SK-N-SH (cell line): ENCODE measurements around the gene NOC2L. TPM values are rescaled to one million over a fixed set of nuclear protein-coding genes. Genes with fewer than 3 reads are reported as not detected.

Experiments
- CTCF ChIA-PET: fragments of 300-600, 350-600 bp; formaldehyde crosslinking; extraction: SDS; loops from one replicate; lab custom pipeline; 2021; lab: Yijun Ruan, JAX
- POLR2A ChIA-PET: fragments of 350-600 bp; sonication (Branson Sonifier 250); formaldehyde crosslinking; extraction: SDS; loops from one replicate; lab custom pipeline; 2020; ENCODE audit warnings: antibody characterized with exemption, inconsistent platforms; lab: Yijun Ruan, JAX
- DNase-seq: peaks from one replicate; pipeline ENCODE4 v3.0.0; 2012
- H2AFZ ChIP-seq: fragments of 200-600 bp; sonication (generic); 2 replicates; pipeline ENCODE4 v1.8.1; 2016; ENCODE audit warnings: antibody characterized with exemption, mild to moderate bottlenecking, low read depth
- H3F3A ChIP-seq: fragments of 200-600 bp; sonication (generic); replicated peaks from 2 replicates; pipeline ENCODE3; 2016; ENCODE audit warnings: antibody characterized with exemption, mild to moderate bottlenecking; ENCODE audit not compliant: insufficient read depth
- H3K27ac ChIP-seq, 2 experiments: fragments of 200-500 bp in 1 of 2; fragments of 200-600 bp in 1 of 2; sonication (Bioruptor generic) in 1 of 2; sonication (generic), shearing (Covaris generic) in 1 of 2; 2 replicates each; pipeline versions ENCODE4 v1.5.1 to v1.6.1; 2014 to 2016; ENCODE audit warnings: low read depth in 2 of 2, inconsistent platforms in 1 of 2, low read length in 1 of 2, mild to moderate bottlenecking in 1 of 2, mixed read lengths in 1 of 2
- H3K27me3 ChIP-seq: fragments of 200-600 bp; sonication (generic), shearing (Covaris generic); 2 replicates; pipeline ENCODE4 v1.6.1; 2016; ENCODE audit warnings: mixed run types; ENCODE audit not compliant: insufficient read depth
- H3K36me3 ChIP-seq, 2 experiments: fragments of 200-500 bp in 1 of 2; fragments of 200-600 bp in 1 of 2; sonication (Bioruptor generic) in 1 of 2; sonication (generic) in 1 of 2; replicated peaks in 1 of 2; 2 replicates each; pipeline versions ENCODE3 to v1.5.1; 2014 to 2016; ENCODE audit warnings: low read length in 1 of 2, mild to moderate bottlenecking in 1 of 2; ENCODE audit not compliant: insufficient read depth in 2 of 2, control insufficient read depth in 1 of 2
- H3K4me1 ChIP-seq, 2 experiments: fragments of 200-500 bp in 1 of 2; fragments of 200-600 bp in 1 of 2; sonication (Bioruptor generic) in 1 of 2; sonication (generic), shearing (Covaris generic) in 1 of 2; 2 replicates each; pipeline versions ENCODE4 v1.5.1 to v1.6.1; 2014 to 2016; ENCODE audit warnings: low read depth in 1 of 2, low read length in 1 of 2, mixed run types in 1 of 2; ENCODE audit not compliant: insufficient read depth in 2 of 2, control insufficient read depth in 1 of 2
- H3K4me2 ChIP-seq: fragments of 200-600 bp; sonication (generic), shearing (Covaris generic); 2 replicates; pipeline ENCODE4 v1.6.1; 2017; ENCODE audit warnings: mixed run types
- H3K4me3 ChIP-seq, 2 experiments: fragments of 200-500 bp in 1 of 2; fragments of 200-600 bp in 1 of 2; sonication (Bioruptor generic) in 1 of 2; sonication (generic), shearing (Covaris generic) in 1 of 2; 2 replicates each; pipeline versions ENCODE4 v1.5.1 to v1.8.1; 2014 to 2016; ENCODE audit warnings: low read depth in 2 of 2, inconsistent platforms in 1 of 2, low read length in 1 of 2, mild to moderate bottlenecking in 1 of 2, mixed read lengths in 1 of 2, moderate library complexity in 1 of 2
- H3K79me2 ChIP-seq: fragments of 200-600 bp; sonication (generic); 2 replicates; pipeline ENCODE4 v1.8.1; 2017; ENCODE audit warnings: mild to moderate bottlenecking; ENCODE audit not compliant: insufficient read depth
- H3K9ac ChIP-seq: fragments of 200-600 bp; sonication (generic); 2 replicates; pipeline ENCODE4 v1.6.1; 2017; ENCODE audit warnings: mixed run types
- H3K9me2 ChIP-seq: fragments of 200-600 bp; sonication (generic); 2 replicates; pipeline ENCODE4 v1.6.1; 2017; ENCODE audit warnings: mixed run types
- H3K9me3 ChIP-seq: fragments of 200-600 bp; sonication (generic); 2 replicates; pipeline ENCODE4 v1.6.1; 2017; ENCODE audit warnings: mixed run types, mild to moderate bottlenecking, moderate library complexity
- H4K20me1 ChIP-seq: fragments of 200-600 bp; sonication (generic); 2 replicates; pipeline ENCODE4 v1.6.1; 2017; ENCODE audit warnings: mild to moderate bottlenecking, mixed run types; ENCODE audit not compliant: insufficient read depth
- CHD2 ChIP-seq: fragments of 150-350 bp; IDR thresholded peaks from 2 replicates; pipeline ENCODE4 v1.6.1; 2018; ENCODE audit warnings: low read length; ENCODE audit not compliant: partially characterized antibody
- EP300 ChIP-seq, 2 experiments: IDR thresholded peaks; 2 replicates each; pipeline versions ENCODE4 v1.4.0 to v1.6.1; 2012; ENCODE audit warnings: borderline replicate concordance in 1 of 2, low read depth in 1 of 2, low read length in 1 of 2
- FOXM1 ChIP-seq: IDR thresholded peaks from 2 replicates; pipeline ENCODE4 v1.4.0; 2012; ENCODE audit warnings: low read depth, mild to moderate bottlenecking
- GATA2 ChIP-seq: sonication (generic); formaldehyde crosslinking; IDR thresholded peaks from 2 replicates; pipeline ENCODE4 v1.5.0; 2020; ENCODE audit warnings: mild to moderate bottlenecking, missing genetic modification reagents
- NFIC ChIP-seq: IDR thresholded peaks from 2 replicates; pipeline ENCODE4 v1.4.0; 2012; ENCODE audit warnings: borderline replicate concordance
- POLR2AphosphoS5 ChIP-seq: IDR thresholded peaks from 2 replicates; pipeline ENCODE4 v1.6.1; 2012; ENCODE audit warnings: low read depth, low read length
- RAD21 ChIP-seq: IDR thresholded peaks from 2 replicates; pipeline ENCODE4 v1.6.1; 2012; ENCODE audit warnings: mild to moderate bottlenecking, low read length
- RCOR1 ChIP-seq: fragments of 150-350 bp; IDR thresholded peaks from 2 replicates; pipeline ENCODE4 v1.6.1; 2017; ENCODE audit warnings: antibody characterized with exemption, low read length
- RFX5 ChIP-seq: IDR thresholded peaks from 2 replicates; pipeline ENCODE4 v1.6.1; 2012; ENCODE audit warnings: mild to moderate bottlenecking, improper control_type of control experiment, low read length
- SMC3 ChIP-seq: IDR thresholded peaks from 2 replicates; pipeline ENCODE4 v1.6.1; 2012; ENCODE audit warnings: low read depth, low read length, improper control_type of control experiment
- YY1 ChIP-seq: IDR thresholded peaks from 2 replicates; pipeline ENCODE4 v1.4.0; 2012; ENCODE audit warnings: low read depth, mild to moderate bottlenecking
- WGBS: methylation state at CpG from one replicate; pipeline ENCODE4 v1.1.6; 2017; ENCODE audit warnings: low lambda C conversion rate; 5-methylcytosine and 5-hydroxymethylcytosine counted together
- polyA plus RNA-seq, 3 experiments: library from polyadenylated mRNA; depleted of rRNA; stranded (reverse); fragments of >200 nt; gene quantifications; 2 replicates each; pipeline ENCODE4 v1.2.3, GENCODE V29; 2012
- TF ChIP-seq, protein P1 (sequence below): IDR thresholded peaks from 2 replicates; pipeline ENCODE4 v1.4.0; 2012; ENCODE audit warnings: low read depth, borderline replicate concordance
- TF ChIP-seq, protein P2 (sequence below): fragments of 150-350 bp; IDR thresholded peaks from 2 replicates; pipeline ENCODE4 v1.6.1; 2017; ENCODE audit warnings: antibody characterized with exemption, low read length, low read depth, borderline replicate concordance
- TF ChIP-seq, protein P3 (sequence below): fragments of 200-600 bp; sonication (generic); IDR thresholded peaks from 2 replicates; pipeline ENCODE4 v1.6.1; 2017; ENCODE audit warnings: antibody characterized with exemption, mild to moderate bottlenecking, moderate library complexity
- TF ChIP-seq, protein P4 (sequence below): IDR thresholded peaks from 2 replicates; pipeline ENCODE4 v1.4.0; 2012; ENCODE audit warnings: low read depth

NOC2L gene
- polyA plus RNA-seq, 1 of the 3 experiments (the other 2 are of a cell fraction), result 124 TPM

DNA sequence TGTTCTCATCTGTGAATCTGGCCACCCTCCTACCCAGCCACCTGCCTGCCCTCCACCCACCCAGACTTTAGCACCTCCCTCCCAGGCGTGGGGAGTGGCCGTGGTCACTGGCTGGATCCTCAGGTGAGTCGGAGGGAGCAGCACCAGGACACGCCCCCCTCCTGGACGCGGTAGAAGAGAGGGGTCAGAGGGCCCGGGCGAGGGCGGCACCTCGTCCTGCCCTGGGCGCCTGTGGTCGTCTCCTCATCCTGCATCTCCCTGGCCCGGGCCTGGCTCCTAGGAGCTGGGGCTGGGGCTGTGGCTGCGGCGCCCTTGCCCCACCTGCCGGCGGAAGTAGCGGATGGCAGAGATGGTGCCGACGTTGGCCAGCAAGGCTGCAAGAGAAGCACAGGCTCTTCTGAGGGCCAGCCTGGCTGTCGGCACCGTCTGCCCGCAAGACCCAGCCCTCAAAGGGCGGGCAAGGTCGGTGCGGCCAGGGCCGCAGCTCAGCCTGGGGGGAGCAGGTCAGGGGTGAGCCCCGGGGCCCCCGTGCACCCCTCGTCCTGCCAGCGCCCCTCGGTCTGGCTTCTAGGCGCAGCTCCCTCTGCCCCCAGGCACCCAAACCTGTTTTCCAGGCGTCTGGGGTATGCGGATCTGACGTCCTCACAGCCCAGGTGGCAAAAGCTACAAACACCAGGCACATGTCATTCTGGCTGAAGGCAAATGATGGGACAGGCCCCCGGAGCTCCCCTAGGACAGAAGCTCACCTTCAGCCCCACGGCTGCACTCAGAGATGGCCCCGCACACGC, 17.0 kb upstream of the NOC2L start:
- H3K27me3 ChIP-seq, result no peaks in the 10 kb centered on the region
- no peaks in the 10 kb centered on the region for H3K79me2 ChIP-seq
- H3K36me3 ChIP-seq, result no peaks in the 10 kb centered on the region
- 2% methylated on average over 11 of the region's 40 CpGs for WGBS
- peak overlapping the region; percentile 59 to 73 for H3K4me3 ChIP-seq
- peak; percentile 92 for DNase-seq
- peak overlapping the region; percentile 88 for H3K4me2 ChIP-seq
- ChIA-PET POLR2A (interaction anchor here (0.8 to 1.3 kb wide), 3 partner anchors 8 to 71 kb away, joined by 3 to 6 read pairs (median 5); no protein-coding TSS in a partner anchor), CTCF (interaction anchor here (0.6 to 2.5 kb wide), 17 partner anchors 8 to 107 kb away, joined by 3 to 24 read pairs (median 4); partner anchors contain the start of gene NOC2L)
- H4K20me1 ChIP-seq, result no peaks in the 10 kb centered on the region
- peak overlapping the region; percentile 21; the same call in 1 of the 2 replicates for H3K9ac ChIP-seq
- peak overlapping the region; percentile 92 for H2AFZ ChIP-seq
- no peaks in the 10 kb centered on the region for H3K9me3 ChIP-seq
- peak overlapping the region in 1 of 2 experiments; percentile 58; a peak in 1 of 4 replicates for H3K27ac ChIP-seq
- no peaks in the 10 kb centered on the region for H3K9me2 ChIP-seq
- H3K4me1 ChIP-seq, result peaks cover 0 to 19% of the 10 kb centered on the region in 2 experiments; a peak in 1 of 4 replicates
- peaks cover 3% of the 10 kb centered on the region for H3F3A ChIP-seq
- no peak for TF ChIP-seq EP300 (IDR thresholded peaks at IDR 0.05; ENCODE audit: borderline replicate concordance in 1 of 2, low read depth in 1 of 2, low read length in 1 of 2)
- TF ChIP-seq, protein P1, sequence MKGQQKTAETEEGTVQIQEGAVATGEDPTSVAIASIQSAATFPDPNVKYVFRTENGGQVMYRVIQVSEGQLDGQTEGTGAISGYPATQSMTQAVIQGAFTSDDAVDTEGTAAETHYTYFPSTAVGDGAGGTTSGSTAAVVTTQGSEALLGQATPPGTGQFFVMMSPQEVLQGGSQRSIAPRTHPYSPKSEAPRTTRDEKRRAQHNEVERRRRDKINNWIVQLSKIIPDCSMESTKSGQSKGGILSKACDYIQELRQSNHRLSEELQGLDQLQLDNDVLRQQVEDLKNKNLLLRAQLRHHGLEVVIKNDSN, result no peak
- TF ChIP-seq, protein P2, sequence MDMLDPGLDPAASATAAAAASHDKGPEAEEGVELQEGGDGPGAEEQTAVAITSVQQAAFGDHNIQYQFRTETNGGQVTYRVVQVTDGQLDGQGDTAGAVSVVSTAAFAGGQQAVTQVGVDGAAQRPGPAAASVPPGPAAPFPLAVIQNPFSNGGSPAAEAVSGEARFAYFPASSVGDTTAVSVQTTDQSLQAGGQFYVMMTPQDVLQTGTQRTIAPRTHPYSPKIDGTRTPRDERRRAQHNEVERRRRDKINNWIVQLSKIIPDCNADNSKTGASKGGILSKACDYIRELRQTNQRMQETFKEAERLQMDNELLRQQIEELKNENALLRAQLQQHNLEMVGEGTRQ, result no peak
- TF ChIP-seq, protein P3, sequence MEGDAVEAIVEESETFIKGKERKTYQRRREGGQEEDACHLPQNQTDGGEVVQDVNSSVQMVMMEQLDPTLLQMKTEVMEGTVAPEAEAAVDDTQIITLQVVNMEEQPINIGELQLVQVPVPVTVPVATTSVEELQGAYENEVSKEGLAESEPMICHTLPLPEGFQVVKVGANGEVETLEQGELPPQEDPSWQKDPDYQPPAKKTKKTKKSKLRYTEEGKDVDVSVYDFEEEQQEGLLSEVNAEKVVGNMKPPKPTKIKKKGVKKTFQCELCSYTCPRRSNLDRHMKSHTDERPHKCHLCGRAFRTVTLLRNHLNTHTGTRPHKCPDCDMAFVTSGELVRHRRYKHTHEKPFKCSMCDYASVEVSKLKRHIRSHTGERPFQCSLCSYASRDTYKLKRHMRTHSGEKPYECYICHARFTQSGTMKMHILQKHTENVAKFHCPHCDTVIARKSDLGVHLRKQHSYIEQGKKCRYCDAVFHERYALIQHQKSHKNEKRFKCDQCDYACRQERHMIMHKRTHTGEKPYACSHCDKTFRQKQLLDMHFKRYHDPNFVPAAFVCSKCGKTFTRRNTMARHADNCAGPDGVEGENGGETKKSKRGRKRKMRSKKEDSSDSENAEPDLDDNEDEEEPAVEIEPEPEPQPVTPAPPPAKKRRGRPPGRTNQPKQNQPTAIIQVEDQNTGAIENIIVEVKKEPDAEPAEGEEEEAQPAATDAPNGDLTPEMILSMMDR, result peak; percentile 43
- TF ChIP-seq RFX5, result no peak
- TF ChIP-seq RCOR1, result no peak
- TF ChIP-seq FOXM1, result no peak
- TF ChIP-seq YY1, result no peak
- no peak for TF ChIP-seq GATA2 (CRISPR knock-in tag)
- TF ChIP-seq NFIC, result no peak
- TF ChIP-seq CHD2, result peak; percentile 8
- TF ChIP-seq, protein P4, sequence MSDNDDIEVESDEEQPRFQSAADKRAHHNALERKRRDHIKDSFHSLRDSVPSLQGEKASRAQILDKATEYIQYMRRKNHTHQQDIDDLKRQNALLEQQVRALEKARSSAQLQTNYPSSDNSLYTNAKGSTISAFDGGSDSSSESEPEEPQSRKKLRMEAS, result 0 out of 2 replicates have a peak, but pooled peaks have one; percentile 11
- no peak for TF ChIP-seq POLR2AphosphoS5
- peak; percentile 59 for TF ChIP-seq SMC3
- peak; percentile 72 for TF ChIP-seq RAD21
